GM20431 (cell line): ENCODE data around the gene KPNA2.
"Not testable (repeated sequence)": the region's sequence is repeated elsewhere in the genome, so short reads cannot be mapped to it uniquely, and the experiment has no call there.

Experiments used
- in situ Hi-C: fragments of 300-500 bp; cut with MseI, MboI; formaldehyde crosslinking; loops from one replicate; pipeline ENCODE4 v1.15.0; 2020; ENCODE audit warnings: low sequenced_read_pairs; ENCODE audit not compliant: unreplicated experiment

KPNA2 gene

DNA sequence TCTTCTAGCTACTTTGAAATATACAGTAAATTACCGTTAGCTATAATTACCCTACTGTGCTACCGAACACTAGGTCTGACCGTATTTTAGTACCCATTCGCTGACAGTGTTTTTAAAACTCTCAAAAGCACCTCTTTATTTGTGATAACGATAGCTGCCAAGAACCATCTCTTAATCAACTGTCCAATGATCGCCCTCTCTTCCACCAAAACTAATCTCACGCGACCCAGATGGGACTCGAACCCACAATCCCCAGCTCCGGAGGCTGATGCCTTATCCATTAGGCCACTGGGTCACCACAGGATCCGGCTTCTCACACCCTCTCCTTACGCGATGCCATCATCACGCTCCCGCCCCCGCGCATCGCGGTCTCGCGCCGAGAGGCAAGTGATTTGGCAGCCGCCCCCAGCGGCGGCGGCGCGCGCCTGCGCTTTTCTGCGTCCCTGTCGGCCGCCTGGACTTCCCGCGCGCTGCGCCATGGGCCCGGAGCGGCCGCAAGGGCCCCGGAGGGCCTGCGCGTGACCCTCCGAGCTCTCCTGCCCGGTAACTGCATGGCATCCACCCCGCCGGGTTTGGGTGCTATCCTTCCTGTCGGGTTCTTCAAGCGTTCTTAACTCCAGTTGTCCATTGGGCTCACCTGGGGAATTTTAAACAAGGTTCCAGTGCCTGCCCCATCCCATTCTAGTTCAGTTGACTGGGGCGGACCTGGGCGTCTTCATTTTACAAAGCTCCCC, 15.7 kb upstream of the KPNA2 start:
- in situ Hi-C loops, result no loop called here

DNA sequence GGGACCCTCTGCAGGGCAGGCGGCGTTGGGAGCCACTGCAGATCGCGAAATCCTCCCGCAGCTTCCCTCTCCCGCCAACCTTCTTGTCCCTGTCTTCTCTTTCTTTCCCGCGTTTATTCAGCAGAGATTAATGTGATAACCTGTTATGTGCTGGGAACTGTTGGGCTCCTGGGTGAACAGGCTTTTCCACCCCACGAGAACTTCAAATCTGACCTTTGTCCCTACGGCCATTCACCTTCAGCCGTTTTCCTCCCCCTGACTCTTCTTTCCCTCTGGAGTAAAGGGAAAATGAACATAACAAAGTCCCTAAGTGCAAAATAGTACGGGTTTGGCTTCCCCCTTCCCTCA, 15.2 kb upstream of the KPNA2 start:
- in situ Hi-C loops, result no loop called here

GRCh38 chr17:68020791-68021190, 14.7 kb upstream of the KPNA2 start:
- in situ Hi-C loops, result not testable (repeated sequence)

GRCh38 chr17:68021963-68022362, 13.6 kb upstream of the KPNA2 start:
- in situ Hi-C loops, result no loop called here

DNA sequence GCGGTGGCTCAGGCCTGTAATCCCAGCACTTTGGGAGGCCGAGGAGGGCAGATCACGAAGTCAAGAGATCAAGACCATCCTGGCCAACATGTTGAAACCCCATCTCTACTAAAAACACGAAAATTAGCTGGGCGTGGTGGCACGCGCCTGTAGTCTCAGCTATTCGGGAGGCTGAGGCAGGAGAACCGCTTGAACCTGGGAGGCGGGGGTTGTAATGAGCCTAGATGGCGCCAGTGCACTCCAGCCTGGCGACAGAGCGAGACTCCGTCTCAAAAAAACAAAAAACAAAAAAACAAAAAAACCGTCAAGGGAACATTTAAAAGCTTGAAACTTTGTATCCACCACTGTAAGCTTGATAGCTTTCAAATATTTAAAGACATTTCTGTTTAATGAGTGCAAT, 13.0 kb upstream of the KPNA2 start:
- in situ Hi-C loops, result not testable (repeated sequence)

DNA sequence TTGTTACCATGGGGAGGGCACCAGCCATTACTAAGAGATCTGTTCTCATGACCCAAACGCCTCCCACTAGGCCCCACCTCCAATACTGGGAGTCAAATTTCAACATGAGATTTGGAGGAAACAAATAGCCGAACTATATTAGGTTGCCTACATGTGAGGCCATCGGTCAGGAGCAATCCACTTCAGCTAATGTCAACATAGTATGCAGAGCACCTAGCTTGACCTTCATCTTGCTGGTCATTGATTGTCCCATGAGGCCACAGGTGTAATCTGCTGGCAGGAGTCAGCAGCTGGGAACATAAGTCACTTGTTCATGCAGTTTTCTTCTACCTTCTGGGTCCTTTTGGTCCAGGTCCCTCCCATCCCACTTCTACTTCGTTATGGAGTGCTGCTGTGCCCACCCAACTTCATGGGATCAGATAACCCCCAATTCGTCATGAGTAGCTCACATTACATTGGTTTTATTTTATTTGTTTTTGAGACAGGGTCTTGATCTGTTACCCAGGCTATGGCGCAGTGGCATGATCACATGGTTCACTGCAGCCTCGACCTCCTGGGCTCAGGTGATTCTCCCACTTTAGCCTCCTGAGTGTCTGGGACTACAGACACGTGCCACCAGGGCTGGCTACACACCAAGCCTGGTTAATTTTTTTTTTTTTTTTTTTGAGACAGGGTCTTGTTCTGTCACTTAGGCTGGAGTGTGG, 5.9 kb upstream of the KPNA2 start:
- in situ Hi-C loops, result no loop called here

DNA sequence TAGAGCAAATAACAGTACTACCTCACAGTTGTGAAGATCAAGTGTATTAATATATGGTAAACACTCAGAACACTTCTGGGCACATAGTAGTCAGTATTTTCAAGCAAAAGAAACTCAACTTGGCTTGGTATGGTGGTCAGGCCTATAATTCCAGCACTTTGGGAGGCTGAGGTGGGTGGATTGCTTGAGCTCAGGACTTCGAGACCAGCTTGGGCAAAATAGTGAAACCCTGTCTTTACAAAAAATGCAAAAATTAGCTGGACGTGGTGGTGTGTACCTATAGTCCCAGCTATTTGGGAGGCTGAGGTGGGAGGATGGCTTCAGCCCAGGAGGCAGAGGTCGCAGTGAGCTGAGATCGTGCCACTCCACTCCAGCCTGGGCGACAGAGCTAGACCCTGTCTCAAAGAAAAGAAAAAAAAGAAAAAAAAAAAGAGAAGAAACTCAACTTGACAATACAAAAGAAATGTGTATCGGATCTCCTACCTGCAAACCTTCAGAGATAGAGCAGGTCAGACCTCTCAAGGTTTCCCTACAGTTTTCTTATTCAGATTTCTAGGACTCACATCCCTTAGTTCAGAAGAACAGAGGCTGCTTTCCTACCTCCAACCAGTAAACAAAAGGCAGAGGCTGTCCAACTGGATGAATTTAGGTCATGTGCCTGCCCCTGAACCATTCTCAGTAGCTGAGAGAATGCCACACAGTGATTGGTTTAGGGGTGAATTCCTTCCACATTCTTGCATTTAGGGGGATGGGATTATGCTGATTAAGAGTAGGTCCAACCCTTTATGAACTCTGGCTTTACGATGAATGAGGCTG, 1.7 kb upstream of the KPNA2 start:
- in situ Hi-C loops, result no loop called here

GRCh38 chr17:68034452-68034776, 1.1 kb upstream of the KPNA2 start:
- in situ Hi-C loops, result no loop called here

DNA sequence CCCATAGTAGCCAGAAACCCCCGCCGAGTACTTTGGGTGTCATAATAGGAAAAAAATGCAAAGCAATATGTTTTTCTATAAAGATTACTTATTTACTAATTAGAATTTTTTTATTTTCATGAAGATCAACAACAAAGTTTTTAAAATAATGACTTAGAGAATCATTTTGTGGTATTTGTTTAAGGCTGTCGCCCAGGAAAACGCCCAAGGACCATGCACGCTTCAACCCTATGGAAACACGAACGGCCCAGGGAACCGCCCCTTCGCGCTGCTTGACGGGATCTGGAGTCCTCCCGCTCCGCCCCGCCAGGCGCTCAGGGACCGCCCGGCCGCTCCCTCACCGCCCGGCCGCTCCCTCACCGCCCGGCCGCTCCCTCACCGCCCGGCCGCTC, 408 bp upstream of the KPNA2 start:
- in situ Hi-C loops, result no loop called here

GRCh38 chr17:68036304-68037147, 991 bp downstream of the KPNA2 start:
- in situ Hi-C loops, result no loop called here

DNA sequence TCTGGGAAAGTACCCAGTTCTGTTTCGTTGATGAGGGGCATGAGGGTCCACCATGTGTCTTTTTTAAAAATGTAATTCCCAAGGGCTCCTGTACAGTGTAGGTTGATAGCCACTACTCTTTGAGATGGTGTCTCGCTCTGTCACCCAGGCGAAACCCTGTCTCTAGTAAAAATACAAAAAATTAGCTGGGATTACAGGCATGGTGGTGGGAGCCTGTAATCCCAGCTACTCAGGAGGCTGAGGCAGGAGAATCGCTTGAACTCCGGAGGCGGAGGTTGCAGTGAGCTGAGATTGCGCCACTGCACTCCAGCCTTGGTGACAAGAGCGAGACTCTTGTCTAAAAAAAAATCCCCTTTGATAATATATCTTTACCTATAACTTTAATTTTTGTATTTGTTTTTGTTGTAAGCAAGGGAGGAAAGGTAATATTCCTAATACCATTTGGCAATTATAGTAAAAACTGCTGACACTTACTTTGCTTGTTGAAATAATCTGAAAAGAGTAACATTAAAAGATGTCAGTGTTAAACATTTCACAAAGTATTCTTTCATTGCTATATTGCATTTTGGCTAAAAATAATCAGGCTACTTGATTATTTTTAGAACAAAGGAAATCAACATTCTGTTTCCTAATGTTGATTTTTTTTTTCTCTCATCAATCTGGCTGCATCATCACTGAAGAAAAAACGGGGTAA, 11.8 kb downstream of the KPNA2 start:
- in situ Hi-C loops, result no loop called here

DNA sequence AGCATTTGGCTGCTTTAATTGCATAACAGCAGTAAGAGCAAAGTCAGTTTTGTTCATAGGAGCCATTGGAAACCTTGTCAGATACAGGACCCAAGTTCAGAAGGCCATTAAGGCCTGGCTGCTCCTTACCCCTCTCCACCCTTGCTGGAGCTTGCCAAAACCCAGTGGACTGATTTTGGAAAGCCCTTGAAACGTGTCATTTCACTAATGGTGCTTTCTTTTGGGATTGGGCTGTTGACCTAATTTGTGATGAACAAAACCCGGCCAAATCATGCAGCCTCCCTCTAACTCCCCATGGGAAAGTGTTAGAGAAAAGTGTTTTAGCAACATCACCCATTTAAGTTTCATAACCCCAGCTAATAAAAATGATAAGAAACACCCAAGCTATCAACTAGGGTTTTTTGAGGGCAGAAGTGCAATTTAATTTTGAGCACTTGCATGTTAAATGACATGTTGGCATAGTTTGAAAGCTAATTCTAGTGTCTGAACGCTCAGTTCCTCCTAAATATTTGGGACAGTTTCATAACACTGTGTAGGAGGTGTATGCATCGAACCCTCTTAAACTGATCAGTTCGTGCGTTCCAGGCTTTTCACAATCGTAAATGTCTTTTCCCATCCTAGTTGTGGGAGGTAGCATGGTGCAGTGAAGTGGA, 12.5 kb downstream of the KPNA2 start:
- in situ Hi-C loops, result not testable (repeated sequence)

- in situ Hi-C loops, result no loop called here
These were observed 13.5 kb downstream of the KPNA2 start for GRCh38 chr17:68048996-68049395.

- in situ Hi-C loops, result not testable (repeated sequence)
These were observed 14.4 kb downstream of the KPNA2 start for GRCh38 chr17:68049812-68050437.

DNA sequence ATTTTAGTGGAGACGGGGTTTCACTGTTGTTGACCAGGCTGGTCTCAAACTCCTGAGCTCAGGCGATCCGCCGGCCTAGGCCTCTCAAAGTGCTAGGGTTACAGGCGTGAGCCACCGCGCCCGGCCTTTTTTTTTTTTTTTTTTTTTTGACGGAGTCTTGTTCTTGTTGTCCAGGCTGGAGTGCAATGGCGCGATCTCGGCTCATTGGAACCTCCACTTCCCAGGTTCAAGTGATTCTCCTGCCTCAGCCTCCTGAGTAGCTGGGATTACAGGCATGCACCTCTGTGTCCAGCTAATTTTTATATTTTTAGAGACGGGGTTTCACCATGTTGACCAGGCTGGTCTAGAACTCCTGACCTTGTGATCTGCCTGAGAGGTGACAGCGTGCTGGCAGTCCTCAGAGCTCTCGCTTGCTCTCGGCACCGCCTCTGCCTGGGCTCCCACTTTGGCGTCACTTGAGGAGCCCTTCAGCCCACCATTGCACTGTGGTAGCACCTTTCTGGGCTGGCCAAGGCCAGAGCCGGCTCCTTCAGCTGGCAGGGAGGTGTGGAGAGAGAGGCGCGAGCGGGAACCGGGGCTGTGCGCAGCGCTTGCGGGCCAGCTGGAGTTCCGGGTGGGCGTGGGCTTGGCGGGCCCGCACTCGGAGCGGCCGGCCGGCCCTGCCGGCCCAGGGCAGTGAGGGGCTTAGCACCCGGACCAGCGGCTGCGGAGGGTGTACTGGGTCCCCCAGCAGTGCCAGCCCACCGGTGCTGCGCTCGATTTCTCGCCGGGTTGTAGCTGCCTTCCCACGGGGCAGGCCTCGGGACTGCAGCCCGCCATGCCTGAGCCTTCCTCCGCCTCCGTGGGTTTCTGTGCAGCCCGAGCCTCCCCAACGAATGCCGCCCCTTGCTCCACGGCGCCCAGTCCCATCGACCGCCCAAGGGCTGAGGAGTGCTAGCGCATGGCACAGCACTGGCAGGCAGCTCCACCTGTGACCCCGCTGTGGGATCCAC, 16.1 kb downstream of the KPNA2 start:
- in situ Hi-C loops, result not testable (repeated sequence)

DNA sequence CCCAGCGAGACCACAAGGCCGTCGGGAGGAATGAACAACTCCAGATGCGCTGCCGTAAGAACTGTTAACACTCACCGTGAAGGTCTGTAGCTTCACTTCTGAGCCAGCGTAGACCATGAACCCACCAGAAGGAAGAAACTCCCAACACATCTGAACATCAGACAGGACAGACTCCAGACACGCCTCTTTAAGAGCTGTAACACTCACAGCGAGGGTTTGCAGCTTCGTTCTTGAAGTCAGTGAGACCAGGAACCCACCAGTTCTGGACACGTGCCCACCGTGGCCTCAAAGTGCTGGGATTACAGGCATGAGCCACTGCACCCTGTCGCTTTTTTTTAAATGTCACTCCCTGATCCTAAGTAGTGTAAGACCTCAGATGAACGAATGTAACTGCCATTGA, 17.3 kb downstream of the KPNA2 start:
- in situ Hi-C loops, result no loop called here

GRCh38 chr17:68053231-68054013, 17.9 kb downstream of the KPNA2 start:
- in situ Hi-C loops, result no loop called here
